Suprapubic skin (tissue), 4 donors: ENCODE measurements around the gene LATS2.

Source experiments
- EP300 ChIP-seq: sonication (generic); formaldehyde crosslinking; IDR thresholded peaks from one replicate; pipeline ENCODE4 v1.6.1; 2017; ENCODE audit warnings: antibody characterized with exemption
- POLR2A ChIP-seq, 2 donors: fragments of 450-650 bp; IDR thresholded peaks; one replicate each; pipeline ENCODE4 v1.6.1; 2017; ENCODE audit warnings: antibody characterized with exemption in 2 of 2, mild to moderate bottlenecking in 2 of 2, moderate library complexity in 2 of 2
- POLR2AphosphoS5 ChIP-seq, 3 donors: sonication (generic); formaldehyde crosslinking; IDR thresholded peaks; one replicate each; pipeline ENCODE4 v1.6.1; 2017; ENCODE audit warnings: antibody characterized with exemption in 3 of 3
- TF ChIP-seq, protein P1 (sequence below), 2 donors: fragments of 200-600 bp in 1 of 2; fragments of 450-650 bp in 1 of 2; sonication (generic) in 1 of 2; IDR thresholded peaks; one replicate each; pipeline ENCODE4 v1.5.1; 2016 to 2019; ENCODE audit warnings: antibody characterized with exemption in 2 of 2, mild to moderate bottlenecking in 1 of 2, moderate library complexity in 1 of 2

DNA sequence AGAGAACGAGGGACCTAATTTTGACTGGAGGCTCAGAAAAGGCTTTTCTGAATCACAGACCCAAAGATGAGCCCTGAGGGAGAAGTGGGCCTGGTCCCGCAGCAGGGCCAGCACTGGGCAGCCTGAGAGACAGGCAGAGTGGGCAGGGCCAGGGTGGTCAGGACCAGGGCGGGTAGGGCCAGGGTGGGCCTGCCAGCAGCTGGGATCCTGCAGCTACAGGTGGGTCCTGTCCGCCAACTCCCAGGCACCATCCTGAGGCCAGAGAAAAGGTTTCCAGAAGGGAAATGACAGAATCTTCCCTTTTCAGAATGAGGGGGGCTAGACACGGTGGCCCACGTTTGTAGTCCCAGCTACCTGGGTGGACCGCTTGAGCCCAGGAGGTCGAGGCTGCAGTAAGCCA, 23.7 kb downstream of the LATS2 start:
- TF ChIP-seq, protein P1, sequence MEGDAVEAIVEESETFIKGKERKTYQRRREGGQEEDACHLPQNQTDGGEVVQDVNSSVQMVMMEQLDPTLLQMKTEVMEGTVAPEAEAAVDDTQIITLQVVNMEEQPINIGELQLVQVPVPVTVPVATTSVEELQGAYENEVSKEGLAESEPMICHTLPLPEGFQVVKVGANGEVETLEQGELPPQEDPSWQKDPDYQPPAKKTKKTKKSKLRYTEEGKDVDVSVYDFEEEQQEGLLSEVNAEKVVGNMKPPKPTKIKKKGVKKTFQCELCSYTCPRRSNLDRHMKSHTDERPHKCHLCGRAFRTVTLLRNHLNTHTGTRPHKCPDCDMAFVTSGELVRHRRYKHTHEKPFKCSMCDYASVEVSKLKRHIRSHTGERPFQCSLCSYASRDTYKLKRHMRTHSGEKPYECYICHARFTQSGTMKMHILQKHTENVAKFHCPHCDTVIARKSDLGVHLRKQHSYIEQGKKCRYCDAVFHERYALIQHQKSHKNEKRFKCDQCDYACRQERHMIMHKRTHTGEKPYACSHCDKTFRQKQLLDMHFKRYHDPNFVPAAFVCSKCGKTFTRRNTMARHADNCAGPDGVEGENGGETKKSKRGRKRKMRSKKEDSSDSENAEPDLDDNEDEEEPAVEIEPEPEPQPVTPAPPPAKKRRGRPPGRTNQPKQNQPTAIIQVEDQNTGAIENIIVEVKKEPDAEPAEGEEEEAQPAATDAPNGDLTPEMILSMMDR (IDR thresholded peaks at IDR 0.05) = no peak
- no peak for TF ChIP-seq POLR2A (IDR thresholded peaks at IDR 0.05)
- no peak for TF ChIP-seq POLR2AphosphoS5 (IDR thresholded peaks at IDR 0.05)
- TF ChIP-seq EP300 = no peak
